HL-60 (cell line): ENCODE measurements around the gene RGS4.

Source experiments
- DNase-seq, 2 experiments: peaks; one replicate each; pipeline ENCODE4 v3.0.0-alpha.2; 2010 to 2020; ENCODE audit warnings: low read depth in 1 of 2, low spot score in 1 of 2
- H3K27ac ChIP-seq: fragments of 250-450 bp; sonication (Bioruptor Pico); replicated peaks from 2 replicates; pipeline ENCODE4 v1.5.1; 2020; ENCODE audit warnings: mild to moderate bottlenecking, moderate library complexity
- H3K27me3 ChIP-seq: fragments of 250-450 bp; sonication (Bioruptor Pico); 2 replicates; pipeline ENCODE4 v1.5.1; 2021; ENCODE audit warnings: mild to moderate bottlenecking, moderate library complexity; ENCODE audit not compliant: insufficient read depth, poor library complexity, severe bottlenecking
- H3K4me3 ChIP-seq: replicated peaks from 2 replicates; pipeline ENCODE4 v1.5.1; 2011; ENCODE audit warnings: mild to moderate bottlenecking, control low read depth, low read length; ENCODE audit not compliant: insufficient read depth
- CTCF ChIP-seq: IDR thresholded peaks from one replicate; pipeline ENCODE4 v1.5.1; 2011; ENCODE audit warnings: low read length, control low read depth, inconsistent platforms; ENCODE audit not compliant: insufficient read depth
- GABPA ChIP-seq: IDR thresholded peaks from 2 replicates; pipeline ENCODE4 v1.6.1; 2012; ENCODE audit warnings: low read depth
- POLR2AphosphoS5 ChIP-seq: IDR thresholded peaks from 2 replicates; pipeline ENCODE4 v1.6.1; 2012; ENCODE audit warnings: low read depth
- REST ChIP-seq: IDR thresholded peaks from 2 replicates; pipeline ENCODE4 v1.6.1; 2012; ENCODE audit warnings: low read depth; ENCODE audit not compliant: insufficient replicate concordance
- SPI1 ChIP-seq: IDR thresholded peaks from 2 replicates; pipeline ENCODE4 v1.6.1; 2012; ENCODE audit warnings: low read depth, mild to moderate bottlenecking, borderline replicate concordance

Gene RGS4

GRCh38 chr1:163035446-163036249 is 33.5 kb upstream of the RGS4 start:
- DNase-seq: no peak
- no peak overlapping the region for H3K4me3 ChIP-seq
- H3K27ac ChIP-seq: no peak overlapping the region
- TF ChIP-seq CTCF (no peak), POLR2AphosphoS5 (no peak), SPI1 (no peak), GABPA (no peak), REST (no peak)
- no peaks in the 10 kb centered on the region for H3K27me3 ChIP-seq

- TF ChIP-seq GABPA (no peak), POLR2AphosphoS5 (no peak), CTCF (no peak)
- H3K27ac ChIP-seq: no peak overlapping the region
- no peak overlapping the region for H3K4me3 ChIP-seq
- DNase-seq: no peak
- no peaks in the 10 kb centered on the region for H3K27me3 ChIP-seq
Measured at GRCh38 chr1:163036671-163037070, 32.5 kb upstream of the RGS4 start.

GRCh38 chr1:163038928-163039706 is 30.0 kb upstream of the RGS4 start:
- Histone ChIP-seq H3K27ac (no peak overlapping the region), H3K27me3 (no peaks in the 10 kb centered on the region), H3K4me3 (no peak overlapping the region)
- TF ChIP-seq SPI1 (no peak), REST (no peak), POLR2AphosphoS5 (no peak), GABPA (no peak), CTCF (no peak)
- no peak for DNase-seq
